Endodermal cell (in vitro differentiated cells): ENCODE data around the gene TCF12. TPM values are rescaled to one million over a fixed set of nuclear protein-coding genes. Genes with fewer than 3 reads are reported as not detected.

Experiments
- DNase-seq: peaks from one replicate; pipeline ENCODE4 v3.0.0-alpha.2; 2017
- H3K27ac ChIP-seq: 2 replicates; pipeline ENCODE4 v1.5.1; 2013; ENCODE audit warnings: mild to moderate bottlenecking, low read depth, low read length, moderate library complexity
- H3K27me3 ChIP-seq: 2 replicates; pipeline ENCODE4 v1.6.1; 2013; ENCODE audit warnings: mild to moderate bottlenecking, low read length, moderate library complexity; ENCODE audit not compliant: insufficient read depth, control insufficient read depth, poor library complexity, severe bottlenecking
- H3K36me3 ChIP-seq: 2 replicates; pipeline ENCODE4 v1.7.0; 2013; ENCODE audit warnings: mild to moderate bottlenecking, low read length, moderate library complexity; ENCODE audit not compliant: control insufficient read depth, insufficient read depth
- H3K4me1 ChIP-seq: one replicate; pipeline ENCODE4 v1.7.0; 2013; ENCODE audit warnings: low read length; ENCODE audit not compliant: control insufficient read depth, insufficient read depth
- H3K4me3 ChIP-seq: 2 replicates; pipeline ENCODE4 v1.5.1; 2013; ENCODE audit warnings: mild to moderate bottlenecking, low read length, moderate library complexity
- H3K9ac ChIP-seq: 2 replicates; pipeline ENCODE4 v1.6.1; 2013; ENCODE audit warnings: mild to moderate bottlenecking, low read length, moderate library complexity; ENCODE audit not compliant: poor library complexity, severe bottlenecking; ENCODE audit errors: extremely low read depth
- H3K9me3 ChIP-seq: 2 replicates; pipeline ENCODE4 v1.6.1; 2013; ENCODE audit warnings: mild to moderate bottlenecking, low read length, moderate library complexity; ENCODE audit not compliant: control insufficient read depth
- H3K27ac Mint-ChIP-seq: 2 replicates; pipeline ENCODE4 v1.8.0; 2020; ENCODE audit warnings: mixed read lengths
- H3K27me3 Mint-ChIP-seq: 2 replicates; pipeline ENCODE4 v1.8.0; 2021; ENCODE audit warnings: mild to moderate bottlenecking, mixed read lengths; ENCODE audit not compliant: insufficient read depth
- H3K36me3 Mint-ChIP-seq: 2 replicates; pipeline ENCODE4 v1.8.0; 2020; ENCODE audit warnings: low read depth, mixed read lengths
- H3K4me1 Mint-ChIP-seq: 2 replicates; pipeline ENCODE4 v1.8.0; 2020; ENCODE audit warnings: mixed read lengths
- H3K4me3 Mint-ChIP-seq: 2 replicates; pipeline ENCODE4 v1.8.0; 2020; ENCODE audit warnings: mild to moderate bottlenecking, moderate library complexity, mixed read lengths
- H3K9me3 Mint-ChIP-seq: 2 replicates; pipeline ENCODE4 v1.8.0; 2020; ENCODE audit warnings: mild to moderate bottlenecking, mixed read lengths
- CTCF ChIP-seq: fragments of 200-600 bp; sonication (generic); conservative IDR thresholded peaks from 2 replicates; pipeline ENCODE4 v1.5.0; 2021; ENCODE audit warnings: antibody characterized with exemption, mild to moderate bottlenecking
- WGBS, 2 experiments: methylation state at CpG; one replicate each; pipeline versions ENCODE4 v1.1.5 to v1.1.7; 2013; ENCODE audit warnings: missing lambda C conversion rate in 2 of 2, mixed read lengths in 1 of 2; ENCODE audit not compliant: insufficient coverage in 1 of 2, insufficient read length in 1 of 2; 5-methylcytosine and 5-hydroxymethylcytosine counted together
- total RNA-seq, 2 donors: library from RNA; stranded (reverse); fragmentation: NEBNext Ultra II Directional in 1 of 2; extraction: Animal tissue kit (Norgen Biotek cat#: 25700) in 1 of 2; gene quantifications; 2 replicates in 1 of 2; 3 replicates in 1 of 2; pipeline ENCODE4 v1.2.1, GENCODE V29; 2021

TCF12 gene
- total RNA-seq, 2 donors from 2014 or later = 103 to 121 TPM

GRCh38 chr15:57100136-57100539 is 181.7 kb downstream of the TCF12 start:
- H3K27ac ChIP-seq = no peak overlapping the region
- DNase-seq = no peak
- H3K9ac ChIP-seq = no peak overlapping the region
- no peaks in the 10 kb centered on the region for H3K27me3 ChIP-seq
- 93 to 100% methylated on average over 3 of the region's 4 CpGs for WGBS, 2 experiments
- no peak overlapping the region for H3K4me3 ChIP-seq
- H3K36me3 Mint-ChIP-seq = peaks cover 9% of the 10 kb centered on the region
- no peaks in the 10 kb centered on the region for H3K9me3 ChIP-seq
- H3K4me1 ChIP-seq = no peaks in the 10 kb centered on the region
- H3K36me3 ChIP-seq = peaks cover 3% of the 10 kb centered on the region
- H3K9me3 Mint-ChIP-seq = no peaks in the 10 kb centered on the region
- no peak overlapping the region for H3K27ac Mint-ChIP-seq
- H3K4me3 Mint-ChIP-seq = no peak overlapping the region
- no peak for TF ChIP-seq CTCF
- H3K4me1 Mint-ChIP-seq = no peaks in the 10 kb centered on the region
- no peaks in the 10 kb centered on the region for H3K27me3 Mint-ChIP-seq

GRCh38 chr15:57102858-57103257 is 184.4 kb downstream of the TCF12 start:
- Mint-ChIP-seq H3K27me3 (no peaks in the 10 kb centered on the region), H3K4me1 (no peaks in the 10 kb centered on the region), H3K36me3 (peaks cover 28% of the 10 kb centered on the region), H3K4me3 (no peak overlapping the region), H3K27ac (no peak overlapping the region), H3K9me3 (peaks cover 2% of the 10 kb centered on the region)
- Histone ChIP-seq H3K36me3 (no peaks in the 10 kb centered on the region), H3K27me3 (no peaks in the 10 kb centered on the region), H3K9me3 (no peaks in the 10 kb centered on the region), H3K27ac (no peak overlapping the region), H3K4me1 (no peaks in the 10 kb centered on the region), H3K9ac (no peak overlapping the region), H3K4me3 (no peak overlapping the region)
- 97 to 100% methylated on average over 4 to 5 of the region's 5 CpGs for WGBS, 2 experiments
- TF ChIP-seq CTCF = no peak
- no peak for DNase-seq

- Mint-ChIP-seq H3K36me3 (peaks cover 26% of the 10 kb centered on the region), H3K27ac (peak overlapping the region; percentile 70), H3K4me3 (no peak overlapping the region), H3K9me3 (peaks cover 2% of the 10 kb centered on the region), H3K27me3 (no peaks in the 10 kb centered on the region), H3K4me1 (peaks cover 13% of the 10 kb centered on the region)
- Histone ChIP-seq H3K9ac (no peak overlapping the region), H3K36me3 (no peaks in the 10 kb centered on the region), H3K27me3 (no peaks in the 10 kb centered on the region), H3K9me3 (no peaks in the 10 kb centered on the region), H3K4me1 (peaks cover 3% of the 10 kb centered on the region), H3K4me3 (no peak overlapping the region), H3K27ac (no peak overlapping the region)
- TF ChIP-seq CTCF = no peak
- no peak for DNase-seq
- WGBS, 2 experiments = 90% methylated on average over 2 of the region's 2 CpGs; no CpG with 5 or more reads in 1 of the 2 experiments
Observed at GRCh38 chr15:57108296-57108695, 189.9 kb downstream of the TCF12 start.
